ENCODE measurements around the gene SLC39A3. TPM values are rescaled to one million over a fixed set of nuclear protein-coding genes. Genes with fewer than 3 reads are reported as not detected.

The SLC39A3 gene
- total RNA-seq, 1 experiment from 2014 or later: 32.4 TPM

DNA sequence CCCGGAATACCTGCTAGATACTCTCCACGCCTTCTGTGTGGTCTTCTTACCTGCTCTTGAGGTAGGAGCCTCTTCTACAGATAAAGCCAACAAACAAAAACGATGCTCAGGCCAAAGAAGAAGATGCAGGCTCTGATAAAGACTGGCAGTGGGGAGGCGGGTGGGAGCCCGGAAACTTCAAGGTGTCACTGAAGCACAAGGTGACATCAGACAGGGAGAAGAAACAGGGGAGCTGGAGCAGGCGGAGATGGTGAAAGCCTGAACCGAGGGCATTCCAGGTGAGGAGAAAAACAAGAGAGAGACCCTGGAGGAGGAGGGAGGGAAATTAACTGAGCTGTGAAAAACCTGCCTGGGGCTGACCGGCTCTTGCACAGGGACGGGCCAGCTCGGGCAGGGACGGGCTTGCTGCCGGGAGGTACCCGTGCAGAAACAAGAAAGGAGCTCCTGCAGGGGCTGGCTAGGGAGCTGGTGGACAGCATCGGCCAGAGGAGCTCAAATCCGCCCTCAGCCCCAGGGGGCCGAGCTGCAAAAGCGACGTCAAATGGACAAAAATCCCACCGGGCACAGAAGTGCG lies 56.3 kb downstream of the SLC39A3 start:
- Histone ChIP-seq H2BK120ac (ENCODE audit: low read depth, low read length, poor library complexity, severe bottlenecking) (no peak overlapping the region), H3K14ac (ENCODE audit: insufficient read depth, low read length) (no peak overlapping the region), H3K79me1 (ENCODE audit: insufficient read depth, low read depth, low read length, poor library complexity, severe bottlenecking) (no peaks in the 10 kb centered on the region), H3K18ac (ENCODE audit: insufficient read length, low read depth, low read length) (no peak overlapping the region), H2BK15ac (ENCODE audit: low read depth, low read length) (no peak overlapping the region), H4K91ac (ENCODE audit: insufficient read length, low read depth, low read length) (no peak overlapping the region), H2AK5ac (ENCODE audit: insufficient read length, low read length) (no peak overlapping the region), H2BK5ac (ENCODE audit: insufficient read length, low read length) (no peak overlapping the region), H3K4me1 (ENCODE audit: insufficient read depth, low read length) (no peaks in the 10 kb centered on the region), H3K4me2 (ENCODE audit: insufficient read depth, insufficient read length, low read length) (no peak overlapping the region), H2AFZ (ENCODE audit: low read length) (no peak overlapping the region), H3K9me3 (ENCODE audit: control insufficient read depth, low read depth, low read length) (no peaks in the 10 kb centered on the region), H3K79me2 (ENCODE audit: insufficient read depth, low read length) (no peaks in the 10 kb centered on the region), H3T11ph (ENCODE audit: low read length) (no peak overlapping the region), H2BK20ac (ENCODE audit: low read depth, low read length, poor library complexity, severe bottlenecking) (no peak overlapping the region), H4K5ac (ENCODE audit: insufficient read length, low read depth, low read length) (no peak overlapping the region), H3K27ac (ENCODE audit: insufficient read length, low read depth, low read length) (no peak overlapping the region), H3K4ac (ENCODE audit: low read depth, low read length) (no peak overlapping the region), H3K9ac (ENCODE audit: extremely low read depth, insufficient read length, low read length) (no peak overlapping the region), H3K23me2 (ENCODE audit: insufficient read length, low read depth, low read length, poor library complexity, severe bottlenecking) (no peaks in the 10 kb centered on the region), H4K20me1 (ENCODE audit: control insufficient read depth, insufficient read depth, insufficient read length) (no peaks in the 10 kb centered on the region), H3K56ac (ENCODE audit: insufficient read length, low read depth, low read length) (no peak overlapping the region), H4K8ac (replicated peaks; ENCODE audit: insufficient read length, low read depth, low read length) (no peak overlapping the region), H3K23ac (ENCODE audit: insufficient read length, low read depth, low read length) (no peak overlapping the region), H2BK12ac (ENCODE audit: insufficient read length, low read depth, low read length) (no peak overlapping the region), H3K27me3 (ENCODE audit: insufficient read depth, low read length) (no peaks in the 10 kb centered on the region)
- Mint-ChIP-seq H3K36me3 (ENCODE audit: insufficient read depth in 1 of 3, low read depth in 3 of 3) (peaks cover 0 to 5% (median 5%) of the 10 kb centered on the region in 3 experiments; a peak in 5 of 7 replicates), H3K27me3 (ENCODE audit: low read depth) (peaks cover 3% of the 10 kb centered on the region), H3K9me3 (peaks cover 0 to 2% of the 10 kb centered on the region in 2 experiments; a peak in 1 of 5 replicates), H3K27ac (peak overlapping the region in 2 of 3 experiments; percentile 36 to 85; a peak in 3 of 7 replicates), H3K4me1 (peaks cover 2% of the 10 kb centered on the region in 2 experiments; a peak in 1 of 4 replicates), H3K4me3 (peak overlapping the region in 1 of 2 experiments; percentile 12; a peak in 1 of 5 replicates)
- no CpG with 5 or more reads among the region's 20 CpGs for WGBS (ENCODE audit: extremely low coverage, insufficient read length, low lambda C conversion rate)
- no peak for DNase-seq
- TF ChIP-seq CTCF (conservative IDR thresholded peaks at IDR 0.05): no peak

Other genes starting within 250 kb of the SLC39A3 start
- 7.4 and 7.7 TPM in 2 replicates for gene GNG7, start 37.3 kb downstream of the SLC39A3 start, total RNA-seq (2021)
- 7.8 and 9.7 TPM in 2 replicates for gene DIRAS1, start 18.6 kb downstream of the SLC39A3 start, total RNA-seq (2021)
- 102 TPM in 2 replicates for gene SGTA, start 43.3 kb upstream of the SLC39A3 start, total RNA-seq (2021)
- gene THOP1, start 45.5 kb upstream of the SLC39A3 start, total RNA-seq (2021): 150 and 153 TPM in 2 replicates
- 5.9 and 6.6 TPM in 2 replicates for gene ZNF554, start 79.9 kb upstream of the SLC39A3 start, total RNA-seq (2021)
- gene ZNF555, start 101.5 kb upstream of the SLC39A3 start, total RNA-seq (2021): 7.5 and 7.8 TPM in 2 replicates
- gene ZNF556, start 127.3 kb upstream of the SLC39A3 start, total RNA-seq (2021): not detected in 2 replicates
- gene ZNF57, start 160.9 kb upstream of the SLC39A3 start, total RNA-seq (2021): 7.8 and 8.8 TPM in 2 replicates
- 4.3 and 4.6 TPM in 2 replicates for gene ZNF77, start 205.0 kb upstream of the SLC39A3 start, total RNA-seq (2021)
- gene TLE6, start 237.5 kb upstream of the SLC39A3 start, total RNA-seq (2021): 1.1 and 1.7 TPM in 2 replicates